WTC11 (cell line): ENCODE results near the gene FLNA.
"Not testable (repeated sequence)": the region's sequence is repeated elsewhere in the genome, so short reads cannot be mapped to it uniquely, and the experiment has no call there.

ENCODE experiments used
- CREM ChIP-seq: sonication (generic); formaldehyde crosslinking; IDR thresholded peaks from 2 replicates; pipeline ENCODE4 v1.8.1; 2022; ENCODE audit warnings: mild to moderate bottlenecking, missing genetic modification reagents, moderate library complexity
- TF ChIP-seq, protein P1 (sequence below): sonication (generic); formaldehyde crosslinking; IDR thresholded peaks from 2 replicates; pipeline ENCODE4 v1.8.0; 2022; ENCODE audit warnings: mild to moderate bottlenecking, missing genetic modification reagents
- TF ChIP-seq, protein P2 (sequence below): fragments of 200-600 bp; IDR thresholded peaks from 2 replicates; pipeline ENCODE4 v1.8.0; 2022; ENCODE audit warnings: antibody characterized with exemption
- TF ChIP-seq, protein P3 (sequence below): sonication (generic); formaldehyde crosslinking; IDR thresholded peaks from 2 replicates; pipeline ENCODE4 v1.8.1; 2023; ENCODE audit warnings: mild to moderate bottlenecking, missing genetic modification reagents

DNA sequence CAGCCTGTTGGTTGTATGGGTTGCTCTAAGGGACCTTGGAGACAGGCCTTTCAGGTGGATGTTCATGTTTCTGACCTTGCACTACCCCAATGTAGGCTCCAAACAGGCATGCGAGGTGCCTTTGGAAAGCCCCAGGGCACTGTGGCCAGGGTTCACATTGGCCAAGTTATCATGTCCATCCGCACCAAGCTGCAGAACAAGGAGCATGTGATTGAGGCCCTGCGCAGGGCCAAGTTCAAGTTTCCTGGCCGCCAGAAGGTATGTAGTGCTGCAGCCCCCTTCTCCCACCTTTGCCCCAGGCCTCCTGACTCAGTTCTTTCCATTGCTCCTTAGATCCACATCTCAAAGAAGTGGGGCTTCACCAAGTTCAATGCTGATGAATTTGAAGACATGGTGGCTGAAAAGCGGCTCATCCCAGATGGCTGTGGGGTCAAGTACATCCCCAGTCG is 26.0 kb upstream of the FLNA start:
- TF ChIP-seq, protein P1, sequence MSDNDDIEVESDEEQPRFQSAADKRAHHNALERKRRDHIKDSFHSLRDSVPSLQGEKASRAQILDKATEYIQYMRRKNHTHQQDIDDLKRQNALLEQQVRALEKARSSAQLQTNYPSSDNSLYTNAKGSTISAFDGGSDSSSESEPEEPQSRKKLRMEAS: not testable (repeated sequence)
- TF ChIP-seq, protein P2, sequence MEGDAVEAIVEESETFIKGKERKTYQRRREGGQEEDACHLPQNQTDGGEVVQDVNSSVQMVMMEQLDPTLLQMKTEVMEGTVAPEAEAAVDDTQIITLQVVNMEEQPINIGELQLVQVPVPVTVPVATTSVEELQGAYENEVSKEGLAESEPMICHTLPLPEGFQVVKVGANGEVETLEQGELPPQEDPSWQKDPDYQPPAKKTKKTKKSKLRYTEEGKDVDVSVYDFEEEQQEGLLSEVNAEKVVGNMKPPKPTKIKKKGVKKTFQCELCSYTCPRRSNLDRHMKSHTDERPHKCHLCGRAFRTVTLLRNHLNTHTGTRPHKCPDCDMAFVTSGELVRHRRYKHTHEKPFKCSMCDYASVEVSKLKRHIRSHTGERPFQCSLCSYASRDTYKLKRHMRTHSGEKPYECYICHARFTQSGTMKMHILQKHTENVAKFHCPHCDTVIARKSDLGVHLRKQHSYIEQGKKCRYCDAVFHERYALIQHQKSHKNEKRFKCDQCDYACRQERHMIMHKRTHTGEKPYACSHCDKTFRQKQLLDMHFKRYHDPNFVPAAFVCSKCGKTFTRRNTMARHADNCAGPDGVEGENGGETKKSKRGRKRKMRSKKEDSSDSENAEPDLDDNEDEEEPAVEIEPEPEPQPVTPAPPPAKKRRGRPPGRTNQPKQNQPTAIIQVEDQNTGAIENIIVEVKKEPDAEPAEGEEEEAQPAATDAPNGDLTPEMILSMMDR: not testable (repeated sequence)
- TF ChIP-seq, protein P3, sequence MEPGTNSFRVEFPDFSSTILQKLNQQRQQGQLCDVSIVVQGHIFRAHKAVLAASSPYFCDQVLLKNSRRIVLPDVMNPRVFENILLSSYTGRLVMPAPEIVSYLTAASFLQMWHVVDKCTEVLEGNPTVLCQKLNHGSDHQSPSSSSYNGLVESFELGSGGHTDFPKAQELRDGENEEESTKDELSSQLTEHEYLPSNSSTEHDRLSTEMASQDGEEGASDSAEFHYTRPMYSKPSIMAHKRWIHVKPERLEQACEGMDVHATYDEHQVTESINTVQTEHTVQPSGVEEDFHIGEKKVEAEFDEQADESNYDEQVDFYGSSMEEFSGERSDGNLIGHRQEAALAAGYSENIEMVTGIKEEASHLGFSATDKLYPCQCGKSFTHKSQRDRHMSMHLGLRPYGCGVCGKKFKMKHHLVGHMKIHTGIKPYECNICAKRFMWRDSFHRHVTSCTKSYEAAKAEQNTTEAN (CRISPR knock-in tag): not testable (repeated sequence)
- not testable (repeated sequence) for TF ChIP-seq CREM
